IMR-90 (cell line): Measurements from ENCODE around the gene KCNQ1.

Source experiments
- CEBPB ChIP-seq: IDR thresholded peaks from 2 replicates; pipeline ENCODE4 v1.6.1; 2012; ENCODE audit warnings: low read depth, low read length, improper control_type of control experiment
- CHD1 ChIP-seq: IDR thresholded peaks from 2 replicates; pipeline ENCODE4 v1.6.1; 2012; ENCODE audit warnings: low read depth, low read length, improper control_type of control experiment
- FOS ChIP-seq: fragments of 150-350 bp; IDR thresholded peaks from 2 replicates; pipeline ENCODE4 v1.6.1; 2016; ENCODE audit warnings: low read depth, low read length
- MAZ ChIP-seq: IDR thresholded peaks from 2 replicates; pipeline ENCODE4 v1.6.1; 2012; ENCODE audit warnings: low read depth, mild to moderate bottlenecking, low read length, improper control_type of control experiment, moderate library complexity, borderline replicate concordance
- MXI1 ChIP-seq: IDR thresholded peaks from 2 replicates; pipeline ENCODE4 v1.6.1; 2012; ENCODE audit warnings: low read depth, mild to moderate bottlenecking, low read length, moderate library complexity, borderline replicate concordance
- POLR2A ChIP-seq: IDR thresholded peaks from 2 replicates; pipeline ENCODE4 v1.6.1; 2012; ENCODE audit warnings: mild to moderate bottlenecking, low read depth, low read length
- RAD21 ChIP-seq: IDR thresholded peaks from 2 replicates; pipeline ENCODE4 v1.6.1; 2012; ENCODE audit warnings: low read length, improper control_type of control experiment
- RCOR1 ChIP-seq: IDR thresholded peaks from 2 replicates; pipeline ENCODE4 v1.6.1; 2012; ENCODE audit warnings: mild to moderate bottlenecking, low read length, improper control_type of control experiment; ENCODE audit not compliant: insufficient replicate concordance
- RFX5 ChIP-seq: IDR thresholded peaks from 2 replicates; pipeline ENCODE4 v1.8.0; 2012; ENCODE audit warnings: low read depth, mild to moderate bottlenecking, low read length, moderate library complexity
- SMC3 ChIP-seq: fragments of 150-350 bp; IDR thresholded peaks from 2 replicates; pipeline ENCODE4 v1.6.1; 2016; ENCODE audit warnings: low read depth, mild to moderate bottlenecking, antibody characterized with exemption, low read length, moderate library complexity
- TF ChIP-seq, protein P1 (sequence below): conservative IDR thresholded peaks from 2 replicates; pipeline ENCODE4 v1.5.1; 2012; ENCODE audit warnings: mild to moderate bottlenecking, low read depth, low read length, improper control_type of control experiment
- TF ChIP-seq, protein P2 (sequence below): fragments of 150-350 bp; IDR thresholded peaks from 2 replicates; pipeline ENCODE4 v1.6.1; 2017; ENCODE audit warnings: mild to moderate bottlenecking, antibody characterized with exemption, low read length, low read depth

DNA sequence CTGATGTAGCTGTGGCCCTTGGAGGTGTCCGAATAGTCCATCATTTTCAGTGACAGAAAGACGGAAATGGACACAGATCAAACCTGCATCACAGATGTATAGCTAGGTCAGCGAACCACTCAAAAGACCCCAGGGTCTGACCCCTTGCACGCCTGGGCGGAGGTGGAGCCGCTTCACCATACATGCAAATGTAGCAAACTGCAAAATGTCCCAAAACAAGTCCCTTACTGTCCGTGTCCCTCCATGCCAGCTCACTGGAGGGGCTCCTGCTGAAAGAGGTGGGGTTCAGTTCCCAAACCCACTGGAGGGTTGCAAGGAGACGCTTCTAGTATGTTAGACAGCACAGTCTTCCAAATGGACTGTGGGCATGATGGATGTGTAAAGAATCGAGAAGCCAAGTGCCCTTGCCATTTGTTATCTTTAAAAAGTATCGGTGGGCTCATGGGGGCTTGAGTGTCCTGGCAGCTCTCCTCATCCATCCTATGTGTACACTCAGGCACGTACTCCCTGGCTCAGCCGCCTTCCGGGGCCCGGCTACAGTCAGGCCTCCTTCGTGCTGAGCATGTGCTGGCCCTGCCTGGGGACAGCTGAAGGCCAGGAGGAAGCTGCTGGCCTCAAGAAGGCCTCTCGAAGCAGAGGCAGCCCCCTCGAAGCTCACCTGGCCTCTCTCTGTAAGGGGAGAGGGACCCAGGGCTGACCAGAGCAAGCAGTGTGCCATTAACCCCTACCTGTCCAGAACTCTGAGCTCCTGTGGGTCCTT is 275.2 kb downstream of the KCNQ1 start:
- TF ChIP-seq, protein P1, sequence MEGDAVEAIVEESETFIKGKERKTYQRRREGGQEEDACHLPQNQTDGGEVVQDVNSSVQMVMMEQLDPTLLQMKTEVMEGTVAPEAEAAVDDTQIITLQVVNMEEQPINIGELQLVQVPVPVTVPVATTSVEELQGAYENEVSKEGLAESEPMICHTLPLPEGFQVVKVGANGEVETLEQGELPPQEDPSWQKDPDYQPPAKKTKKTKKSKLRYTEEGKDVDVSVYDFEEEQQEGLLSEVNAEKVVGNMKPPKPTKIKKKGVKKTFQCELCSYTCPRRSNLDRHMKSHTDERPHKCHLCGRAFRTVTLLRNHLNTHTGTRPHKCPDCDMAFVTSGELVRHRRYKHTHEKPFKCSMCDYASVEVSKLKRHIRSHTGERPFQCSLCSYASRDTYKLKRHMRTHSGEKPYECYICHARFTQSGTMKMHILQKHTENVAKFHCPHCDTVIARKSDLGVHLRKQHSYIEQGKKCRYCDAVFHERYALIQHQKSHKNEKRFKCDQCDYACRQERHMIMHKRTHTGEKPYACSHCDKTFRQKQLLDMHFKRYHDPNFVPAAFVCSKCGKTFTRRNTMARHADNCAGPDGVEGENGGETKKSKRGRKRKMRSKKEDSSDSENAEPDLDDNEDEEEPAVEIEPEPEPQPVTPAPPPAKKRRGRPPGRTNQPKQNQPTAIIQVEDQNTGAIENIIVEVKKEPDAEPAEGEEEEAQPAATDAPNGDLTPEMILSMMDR = no peak
- TF ChIP-seq RAD21 = no peak
- TF ChIP-seq RFX5 = no peak
- TF ChIP-seq, protein P2, sequence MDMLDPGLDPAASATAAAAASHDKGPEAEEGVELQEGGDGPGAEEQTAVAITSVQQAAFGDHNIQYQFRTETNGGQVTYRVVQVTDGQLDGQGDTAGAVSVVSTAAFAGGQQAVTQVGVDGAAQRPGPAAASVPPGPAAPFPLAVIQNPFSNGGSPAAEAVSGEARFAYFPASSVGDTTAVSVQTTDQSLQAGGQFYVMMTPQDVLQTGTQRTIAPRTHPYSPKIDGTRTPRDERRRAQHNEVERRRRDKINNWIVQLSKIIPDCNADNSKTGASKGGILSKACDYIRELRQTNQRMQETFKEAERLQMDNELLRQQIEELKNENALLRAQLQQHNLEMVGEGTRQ = no peak
- no peak for TF ChIP-seq POLR2A
- no peak for TF ChIP-seq MAZ
- no peak for TF ChIP-seq MXI1
- no peak for TF ChIP-seq FOS
- no peak for TF ChIP-seq CHD1
- no peak for TF ChIP-seq SMC3
- no peak for TF ChIP-seq CEBPB
- no peak for TF ChIP-seq RCOR1
